ENCODE measurements around the gene SOCS7. TPM values are rescaled to one million over a fixed set of nuclear protein-coding genes. Genes with fewer than 3 reads are reported as not detected.

Gene SOCS7
- 5.1 and 10.1 TPM in 2 replicates for total RNA-seq (2014; rRNA removed; shearing (Covaris generic))

- DNase-seq (ENCODE audit: low read depth) = peak; percentile 95
Observed at GRCh38 chr17:38351412-38352222, at the start of gene SOCS7. SOCS7 (plus strand) TSS chr17:38351844; CDS start chr17:38352053, 209 bp downstream.

DNA sequence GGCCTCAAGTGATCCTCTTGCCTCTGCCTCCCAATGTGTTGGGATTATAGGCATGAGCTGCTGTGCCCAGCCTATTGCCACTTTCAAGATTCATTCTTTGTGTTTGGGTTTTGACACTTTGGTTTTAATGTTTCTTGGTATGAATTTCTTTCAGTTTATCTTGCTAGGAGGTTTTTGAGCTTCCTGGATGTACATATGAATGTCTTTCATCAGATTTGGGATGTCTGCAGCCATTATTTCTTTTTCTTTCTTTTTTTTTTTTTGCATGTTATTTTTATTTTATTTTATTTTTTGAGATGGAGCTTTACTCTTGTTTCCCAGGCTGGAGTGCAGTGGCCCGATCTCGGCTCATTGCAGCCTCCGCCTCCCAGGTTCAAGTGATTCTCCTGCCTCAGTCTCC lies 36.1 kb upstream of the SOCS7 start:
- no peak for DNase-seq (ENCODE audit: low read depth)

DNA sequence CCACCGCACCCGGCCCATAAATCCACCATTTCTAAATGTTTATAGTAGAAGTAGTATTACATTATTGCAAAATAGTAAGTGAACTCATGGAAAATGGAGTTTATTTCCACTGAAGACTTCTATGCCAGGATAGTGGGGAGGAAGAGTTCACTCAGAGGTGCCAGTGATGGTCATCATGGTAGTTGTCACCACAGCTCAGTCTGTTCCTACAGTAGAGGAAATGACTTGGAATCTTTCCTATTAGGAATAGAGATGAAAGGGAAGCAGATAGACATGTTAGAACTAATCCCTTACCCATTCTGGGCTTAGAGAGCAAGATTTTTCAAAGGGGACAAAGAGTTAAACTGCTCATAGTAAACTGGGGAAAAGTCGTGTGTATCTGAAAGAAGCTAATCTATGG lies 34.6 kb upstream of the SOCS7 start:
- DNase-seq (ENCODE audit: low read depth) = no peak

DNA sequence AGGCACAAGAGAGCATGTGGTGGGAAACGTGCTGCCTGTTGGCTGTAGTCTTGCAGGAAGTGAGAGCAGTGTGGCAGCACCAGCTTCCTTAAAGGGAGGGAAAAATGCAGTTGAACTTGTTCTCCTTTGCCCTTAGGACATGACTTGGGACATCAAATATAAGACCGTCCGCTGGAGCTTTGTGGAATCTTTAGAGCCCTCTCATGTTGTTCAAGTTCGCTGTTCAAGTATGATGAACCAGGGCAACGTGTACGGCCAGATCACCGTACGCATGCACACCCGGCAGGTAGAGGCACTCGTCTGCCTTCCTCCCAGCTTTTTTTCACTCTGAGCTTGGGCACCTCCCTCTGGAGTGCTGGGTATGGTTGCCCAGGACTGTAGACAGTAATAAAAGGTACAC lies 31.2 kb upstream of the SOCS7 start:
- DNase-seq (ENCODE audit: low read depth) = no peak

DNA sequence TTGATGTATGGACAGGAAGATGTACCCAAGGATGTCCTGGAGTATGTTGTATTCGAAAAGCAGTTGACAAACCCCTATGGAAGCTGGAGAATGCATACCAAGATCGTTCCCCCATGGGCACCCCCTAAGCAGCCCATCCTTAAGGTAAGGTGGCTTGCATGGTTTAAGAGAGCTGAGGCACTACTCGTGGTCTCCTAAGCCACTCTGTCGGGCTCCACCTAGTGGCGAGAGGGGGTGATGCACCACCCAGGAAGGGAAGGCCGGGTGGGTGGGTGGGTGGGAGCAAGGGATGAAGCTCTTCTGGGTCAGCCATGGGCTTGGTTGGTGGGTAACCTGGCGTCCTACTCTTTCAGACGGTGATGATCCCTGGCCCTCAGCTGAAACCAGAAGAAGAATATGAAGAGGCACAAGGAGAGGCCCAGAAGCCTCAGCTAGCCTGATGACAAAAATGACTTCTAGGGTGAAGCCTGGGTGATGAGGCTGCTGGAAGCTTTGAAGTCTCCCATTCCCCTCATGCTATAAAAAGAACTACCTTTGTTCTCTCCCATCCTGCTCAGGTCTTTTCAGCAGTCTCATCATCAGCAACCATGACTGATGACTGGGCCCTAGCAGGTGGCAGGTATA lies 29.4 kb upstream of the SOCS7 start:
- DNase-seq (ENCODE audit: low read depth) = peak; percentile 30

DNA sequence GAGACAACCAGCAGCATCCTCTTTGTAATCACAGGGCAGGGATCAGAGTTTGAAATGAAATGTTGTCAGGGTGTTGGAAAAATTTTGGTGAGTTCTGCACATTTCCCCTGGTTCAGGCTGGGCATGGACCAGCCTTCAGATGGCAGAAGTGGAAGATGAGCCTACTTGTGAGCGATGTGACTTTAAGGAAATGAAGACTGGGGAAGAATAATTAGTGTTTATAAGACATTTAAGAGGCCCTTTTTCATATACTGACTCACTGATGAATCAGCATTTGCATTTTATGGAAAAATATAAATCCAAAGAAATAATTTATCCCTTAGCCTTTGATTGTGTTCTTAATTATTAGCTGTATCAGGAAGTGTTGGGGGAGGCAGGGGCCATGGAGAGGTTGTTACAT lies 28.7 kb upstream of the SOCS7 start:
- no peak for DNase-seq (ENCODE audit: low read depth)

GRCh38 chr17:38324141-38324697 lies 27.4 kb upstream of the SOCS7 start:
- no peak for DNase-seq (ENCODE audit: low read depth)

DNA sequence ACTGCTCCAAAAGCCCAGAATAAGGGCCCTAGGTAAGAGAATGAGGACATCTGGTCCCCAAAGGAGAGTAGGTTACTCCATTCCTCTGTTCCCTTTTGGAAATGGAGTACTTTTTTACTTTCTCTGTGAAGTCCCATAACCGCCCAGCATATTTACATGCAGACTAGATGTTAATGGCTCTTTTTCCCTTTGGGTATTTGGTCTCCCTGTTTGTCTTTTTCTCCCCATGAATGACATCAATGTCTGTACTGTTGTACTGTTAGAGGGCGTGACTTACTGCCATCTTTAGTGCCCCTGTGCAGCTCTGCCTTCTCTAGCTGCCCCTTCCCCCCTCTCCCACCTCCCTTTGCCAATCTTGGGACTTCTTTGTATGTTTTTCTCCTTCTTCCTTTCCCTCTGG lies 26.9 kb upstream of the SOCS7 start:
- DNase-seq (ENCODE audit: low read depth) = no peak

DNA sequence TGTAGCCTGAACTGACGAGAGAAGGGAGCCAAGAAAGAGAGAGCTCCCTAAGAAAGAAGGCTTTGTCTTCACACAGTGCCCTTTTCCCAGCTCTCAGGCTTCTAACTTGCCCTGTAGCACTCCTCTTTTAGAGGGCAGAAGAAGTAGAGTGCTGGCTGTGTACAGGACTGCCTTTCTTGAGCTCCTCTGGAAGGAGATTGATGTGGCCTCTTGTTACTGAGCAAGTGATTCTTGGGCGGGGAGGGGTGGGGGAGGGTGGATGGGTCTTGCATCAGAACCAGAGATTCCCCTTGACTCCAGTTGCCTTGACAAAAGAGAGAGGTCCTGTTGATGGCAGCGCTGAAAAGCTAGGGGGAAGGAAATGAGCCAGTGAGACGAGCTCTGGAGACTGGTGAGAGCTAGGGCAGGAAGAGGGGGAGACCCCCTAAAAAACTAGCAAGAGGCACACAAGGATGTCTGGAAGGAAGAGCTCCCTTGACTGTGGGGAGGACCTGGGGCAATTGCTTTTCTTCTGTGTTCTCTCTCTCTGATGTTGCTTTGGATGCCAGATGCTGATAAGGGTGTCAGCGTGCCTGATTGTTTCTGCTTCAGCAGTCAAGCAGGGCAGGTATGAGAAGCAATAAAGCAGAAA lies 26.3 kb upstream of the SOCS7 start:
- no peak for DNase-seq (ENCODE audit: low read depth)

GRCh38 chr17:38326996-38327792 lies 24.4 kb upstream of the SOCS7 start:
- no peak for DNase-seq (ENCODE audit: low read depth)

GRCh38 chr17:38327936-38328335 lies 23.7 kb upstream of the SOCS7 start:
- no peak for DNase-seq (ENCODE audit: low read depth)

DNA sequence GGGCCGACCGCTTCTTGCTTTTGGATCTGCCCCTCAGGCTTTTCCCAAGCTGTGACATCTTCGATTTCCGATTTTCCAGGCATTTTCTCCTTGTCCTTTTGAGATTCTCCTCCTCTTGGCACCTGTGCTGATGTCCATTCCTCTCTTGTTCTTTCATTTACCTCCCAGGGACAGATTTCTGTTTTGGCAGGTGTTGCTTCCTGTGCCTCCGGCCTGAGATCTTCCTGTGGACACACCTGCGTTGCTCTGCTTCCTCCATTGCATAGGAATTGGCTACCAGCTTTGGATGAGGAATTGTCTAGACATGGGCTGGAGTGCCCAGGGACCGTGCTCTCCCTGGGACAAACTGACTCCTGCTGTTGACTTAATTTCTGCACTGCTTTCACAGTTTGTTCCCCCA lies 23.0 kb upstream of the SOCS7 start:
- DNase-seq (ENCODE audit: low read depth) = no peak

GRCh38 chr17:38329284-38329683 lies 22.4 kb upstream of the SOCS7 start:
- no peak for DNase-seq (ENCODE audit: low read depth)

- no peak for DNase-seq (ENCODE audit: low read depth)
Observed at GRCh38 chr17:38329808-38330730, 21.6 kb upstream of the SOCS7 start.

GRCh38 chr17:38330941-38331411 lies 20.7 kb upstream of the SOCS7 start:
- DNase-seq (ENCODE audit: low read depth) = no peak

- DNase-seq (ENCODE audit: low read depth) = no peak
Observed at GRCh38 chr17:38332735-38333134, 18.9 kb upstream of the SOCS7 start.

- peak; percentile 46 for DNase-seq (ENCODE audit: low read depth)
Observed at GRCh38 chr17:38333635-38334295, 17.9 kb upstream of the SOCS7 start.

DNA sequence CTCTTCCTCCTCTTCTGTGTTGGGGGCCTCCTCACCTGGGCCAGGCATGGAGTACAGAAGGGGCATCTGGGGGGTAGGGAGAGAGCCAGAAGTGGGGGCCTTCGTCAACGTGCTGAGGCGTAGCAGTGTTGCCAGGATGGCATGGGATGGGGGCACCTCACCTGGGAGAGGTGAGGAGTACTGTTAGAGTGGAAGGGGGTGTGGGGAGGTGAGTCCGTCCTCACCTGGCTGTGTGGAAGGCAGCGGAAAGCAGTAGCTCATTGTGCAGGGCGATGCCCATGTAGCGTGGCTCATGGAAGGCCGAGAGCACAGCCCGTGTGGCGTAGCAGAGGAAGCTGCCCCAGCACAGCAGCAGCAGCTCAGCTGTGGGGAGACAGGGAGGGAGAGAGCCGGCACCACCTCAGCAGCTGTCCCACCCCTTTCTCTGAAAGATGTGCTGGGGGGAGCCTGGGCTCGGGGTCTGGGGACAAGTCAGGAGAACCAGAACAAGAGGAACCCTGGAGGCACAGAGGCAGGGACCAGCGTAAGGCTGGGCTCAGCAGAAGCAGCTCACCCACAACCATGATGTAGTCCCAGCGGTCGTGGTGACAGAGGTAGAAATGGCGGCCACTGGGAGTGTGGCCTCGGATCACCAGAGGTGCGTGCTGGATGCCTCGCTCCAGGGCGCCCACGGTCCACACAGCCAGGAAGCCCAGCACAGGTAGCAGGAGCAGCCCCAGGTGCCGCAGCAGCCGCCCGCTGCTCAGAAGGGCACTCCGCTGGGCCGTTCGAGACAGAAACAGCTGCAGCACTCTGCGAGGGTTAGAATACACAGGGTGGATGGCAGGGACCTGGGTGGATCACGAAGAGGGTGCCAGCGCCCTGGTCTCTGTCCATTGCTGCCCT lies 16.9 kb upstream of the SOCS7 start:
- DNase-seq (ENCODE audit: low read depth) = no peak

GRCh38 chr17:38336838-38337237 lies 14.8 kb upstream of the SOCS7 start:
- DNase-seq (ENCODE audit: low read depth) = no peak

Measured in Daoy (cell line).